Naive thymus-derived CD4-positive, alpha-beta T cell (primary cell): ENCODE measurements around the gene PLEKHA8. TPM values are rescaled to one million over a fixed set of nuclear protein-coding genes. Genes with fewer than 3 reads are reported as not detected.

Experiments used
- ATAC-seq: fragments of 150-1000 bp; cut with Tn5 transposase; 2 replicates; pipeline ENCODE4 v1.10.0; 2021; ENCODE audit warnings: mild to moderate bottlenecking, moderate library complexity
- CTCF ChIA-PET: fragments of 350-600 bp; sonication (Branson Sonifier 250); formaldehyde crosslinking; loops from one replicate; lab custom pipeline; 2021; ENCODE audit warnings: antibody characterized with exemption; lab: Charles Lee
- POLR2A ChIA-PET: fragments of 350-600 bp; sonication (Branson Sonifier 250); formaldehyde crosslinking; loops from one replicate; lab custom pipeline; 2021; ENCODE audit warnings: antibody characterized with exemption, inconsistent platforms; lab: Charles Lee
- DNase-seq, 9 donors: peaks; one replicate each; pipeline versions ENCODE4 v3.0.0 to v3.0.0-alpha.2; 2020 to 2022; ENCODE audit warnings: mixed read lengths in 1 of 9
- H3K27ac ChIP-seq: one replicate; pipeline ENCODE4 v1.7.0; 2013; ENCODE audit warnings: mild to moderate bottlenecking, low read depth, low read length, moderate library complexity
- H3K27me3 ChIP-seq, 2 donors: one replicate each; pipeline ENCODE4 v1.7.0; 2013; ENCODE audit warnings: low read length in 2 of 2, mild to moderate bottlenecking in 2 of 2, moderate library complexity in 2 of 2; ENCODE audit not compliant: control insufficient read depth in 2 of 2, insufficient read depth in 2 of 2
- H3K36me3 ChIP-seq, 3 experiments: 1 replicate in 2 of 3; 2 replicates in 1 of 3; pipeline ENCODE4 v1.7.0; 2013; ENCODE audit warnings: low read length in 3 of 3, mild to moderate bottlenecking in 3 of 3, moderate library complexity in 1 of 3; ENCODE audit not compliant: insufficient read depth in 3 of 3, control insufficient read depth in 2 of 3
- H3K4me1 ChIP-seq, 2 donors: one replicate each; pipeline ENCODE4 v1.7.0; 2013; ENCODE audit warnings: low read length in 2 of 2, mild to moderate bottlenecking in 2 of 2, moderate library complexity in 1 of 2; ENCODE audit not compliant: control insufficient read depth in 2 of 2, insufficient read depth in 2 of 2
- H3K4me3 ChIP-seq: 2 replicates; pipeline ENCODE4 v1.7.0; 2013; ENCODE audit warnings: mild to moderate bottlenecking, low read length
- H3K9me3 ChIP-seq, 3 experiments: 1 replicate in 2 of 3; 2 replicates in 1 of 3; pipeline ENCODE4 v1.7.0; 2013; ENCODE audit warnings: low read length in 3 of 3; ENCODE audit not compliant: control insufficient read depth in 2 of 3
- H3K27ac Mint-ChIP-seq, 9 donors: one replicate each; pipeline ENCODE4 v1.8.0; 2020 to 2022; ENCODE audit warnings: mixed read lengths in 9 of 9, mild to moderate bottlenecking in 8 of 9, moderate library complexity in 5 of 9, inconsistent platforms in 2 of 9
- H3K27me3 Mint-ChIP-seq, 5 donors: one replicate each; pipeline ENCODE4 v1.8.0; 2021 to 2022; ENCODE audit warnings: mixed read lengths in 5 of 5, mild to moderate bottlenecking in 1 of 5
- H3K36me3 Mint-ChIP-seq, 5 donors: one replicate each; pipeline ENCODE4 v1.8.0; 2020 to 2022; ENCODE audit warnings: mixed read lengths in 5 of 5, mild to moderate bottlenecking in 3 of 5, inconsistent platforms in 1 of 5
- H3K4me1 Mint-ChIP-seq, 7 donors: one replicate each; pipeline ENCODE4 v1.8.0; 2020 to 2022; ENCODE audit warnings: mixed read lengths in 7 of 7, mild to moderate bottlenecking in 3 of 7, inconsistent platforms in 1 of 7
- H3K4me3 Mint-ChIP-seq, 10 donors: one replicate each; pipeline ENCODE4 v1.8.0; 2020 to 2022; ENCODE audit warnings: mild to moderate bottlenecking in 10 of 10, mixed read lengths in 10 of 10, moderate library complexity in 6 of 10, inconsistent platforms in 2 of 10
- H3K9me3 Mint-ChIP-seq, 11 donors: one replicate each; pipeline ENCODE4 v1.8.0; 2020 to 2022; ENCODE audit warnings: mixed read lengths in 11 of 11, mild to moderate bottlenecking in 4 of 11, inconsistent platforms in 1 of 11, moderate library complexity in 1 of 11
- intact Hi-C, 2 donors: fragments of 100-400 bp; cut with micrococcal nuclease; formaldehyde crosslinking; loops; one replicate each; pipeline ENCODE4 v1.15.1; 2023
- polyA plus RNA-seq, 2 donors: library from polyadenylated mRNA; unstranded; fragments of 300-500 nt; fragmentation: Illumina TruSeq; gene quantifications; one replicate each; pipeline ENCODE4 v1.2.3, GENCODE V29; 2021
- total RNA-seq, 6 experiments: library from RNA in 5 of 6; stranded (reverse) in 5 of 6; gene quantifications; 1 replicate in 5 of 6; 2 replicates in 1 of 6; pipeline ENCODE4 v1.2.3 and lab custom pipeline; 2021 to 2026

Gene PLEKHA8
- total and polyA plus RNA-seq, 7 experiments from 2014 or later: 3.3 to 14.1 (median 8.4) TPM

DNA sequence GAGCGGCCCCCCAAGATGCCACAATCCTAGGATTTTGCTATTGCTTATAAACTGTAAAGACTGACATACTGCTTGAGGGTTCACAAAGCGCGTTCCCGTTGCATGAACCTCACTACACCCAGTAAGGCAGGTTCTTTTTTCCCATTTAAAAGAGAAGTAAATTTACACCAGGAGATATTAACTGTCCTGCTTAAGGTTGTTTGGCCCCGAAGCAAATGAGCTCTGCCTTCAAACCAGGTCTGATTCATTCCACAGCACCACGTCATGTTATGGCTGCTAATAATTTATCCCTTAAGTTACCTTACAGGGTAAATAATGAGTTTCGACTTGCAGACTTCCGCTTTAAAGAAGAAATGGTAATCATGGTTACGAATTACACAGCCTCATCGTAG is 1.2 kb upstream of the PLEKHA8 start:
- Histone ChIP-seq H3K4me1 (peaks cover 6 to 20% of the 10 kb centered on the region in 2 donors), H3K27ac (peak overlapping the region; percentile 69), H3K27me3 (no peaks in the 10 kb centered on the region), H3K36me3 (peaks cover 0 to 6% (median 0%) of the 10 kb centered on the region in 3 experiments), H3K9me3 (no peaks in the 10 kb centered on the region), H3K4me3 (peak overlapping the region; percentile 79)
- POLR2A ChIA-PET: interaction anchor here (0.6 to 2.2 kb wide), 5 partner anchors 108 to 257 kb away, joined by 3 to 7 read pairs (median 4); partner anchors contain the start of genes MTURN and ZNRF2
- DNase-seq (peak in 6 of 9 donors; percentile 25 to 59 (median 48)), ATAC-seq (peak; percentile 32)
- H3K9me3 Mint-ChIP-seq: no peaks in the 10 kb centered on the region
- intact Hi-C loops: loop anchor here (1.0 to 5.0 kb wide), 10 partner anchors 38 to 1696 kb away; partner anchors contain the start of genes MINDY4 (in 2 of the 2), NOD1 (in 2 of the 2), SCRN1 (in 2 of the 2) and MTURN (in 1 of the 2)
- CTCF ChIA-PET: interaction anchor here (0.7 to 1.4 kb wide), 2 partner anchors 35 to 43 kb away, joined by 3 to 8 read pairs; no protein-coding TSS in a partner anchor
- H3K4me3 Mint-ChIP-seq: peak overlapping the region in 6 of 10 donors; percentile 85 to 98 (median 89)
- peaks cover 0 to 5% (median 0%) of the 10 kb centered on the region in 5 donors for H3K36me3 Mint-ChIP-seq
- peaks cover 28 to 47% (median 40%) of the 10 kb centered on the region in 7 donors for H3K4me1 Mint-ChIP-seq
- peak overlapping the region; percentile 74 to 94 (median 88) for H3K27ac Mint-ChIP-seq
- H3K27me3 Mint-ChIP-seq: no peaks in the 10 kb centered on the region

- Histone ChIP-seq H3K4me3 (peak overlapping the region; percentile 79), H3K36me3 (peaks cover 0 to 6% (median 0%) of the 10 kb centered on the region in 3 experiments), H3K27me3 (no peaks in the 10 kb centered on the region), H3K27ac (peak overlapping the region; percentile 69), H3K9me3 (no peaks in the 10 kb centered on the region), H3K4me1 (peaks cover 6 to 20% of the 10 kb centered on the region in 2 donors)
- peak overlapping the region; percentile 74 to 94 (median 88) for H3K27ac Mint-ChIP-seq
- H3K4me1 Mint-ChIP-seq: peaks cover 26 to 43% (median 40%) of the 10 kb centered on the region in 7 donors
- DNase-seq (peak in 1 of 9 donors; percentile 8), ATAC-seq (no peak)
- no peaks in the 10 kb centered on the region for H3K27me3 Mint-ChIP-seq
- POLR2A ChIA-PET: interaction anchor here (0.9 to 2.2 kb wide), 6 partner anchors 9 to 450 kb away, joined by 3 to 10 read pairs (median 4); partner anchors contain the start of gene MTURN
- no peaks in the 10 kb centered on the region for H3K9me3 Mint-ChIP-seq
- peak overlapping the region in 6 of 10 donors; percentile 85 to 98 (median 89) for H3K4me3 Mint-ChIP-seq
- CTCF ChIA-PET: interaction anchor here (0.7 to 1.4 kb wide), 2 partner anchors 34 to 43 kb away, joined by 3 to 8 read pairs; no protein-coding TSS in a partner anchor
- peaks cover 0 to 5% (median 0%) of the 10 kb centered on the region in 5 donors for H3K36me3 Mint-ChIP-seq
- intact Hi-C loops: loop anchor here (1.0 to 5.0 kb wide), 14 partner anchors 35 to 1697 kb away; partner anchors contain the start of genes MINDY4 (in 2 of the 2), MTURN (in 2 of the 2), NOD1 (in 2 of the 2) and SCRN1 (in 2 of the 2)
Observed at GRCh38 chr7:30027740-30028215, 434 bp upstream of the PLEKHA8 start.

DNA sequence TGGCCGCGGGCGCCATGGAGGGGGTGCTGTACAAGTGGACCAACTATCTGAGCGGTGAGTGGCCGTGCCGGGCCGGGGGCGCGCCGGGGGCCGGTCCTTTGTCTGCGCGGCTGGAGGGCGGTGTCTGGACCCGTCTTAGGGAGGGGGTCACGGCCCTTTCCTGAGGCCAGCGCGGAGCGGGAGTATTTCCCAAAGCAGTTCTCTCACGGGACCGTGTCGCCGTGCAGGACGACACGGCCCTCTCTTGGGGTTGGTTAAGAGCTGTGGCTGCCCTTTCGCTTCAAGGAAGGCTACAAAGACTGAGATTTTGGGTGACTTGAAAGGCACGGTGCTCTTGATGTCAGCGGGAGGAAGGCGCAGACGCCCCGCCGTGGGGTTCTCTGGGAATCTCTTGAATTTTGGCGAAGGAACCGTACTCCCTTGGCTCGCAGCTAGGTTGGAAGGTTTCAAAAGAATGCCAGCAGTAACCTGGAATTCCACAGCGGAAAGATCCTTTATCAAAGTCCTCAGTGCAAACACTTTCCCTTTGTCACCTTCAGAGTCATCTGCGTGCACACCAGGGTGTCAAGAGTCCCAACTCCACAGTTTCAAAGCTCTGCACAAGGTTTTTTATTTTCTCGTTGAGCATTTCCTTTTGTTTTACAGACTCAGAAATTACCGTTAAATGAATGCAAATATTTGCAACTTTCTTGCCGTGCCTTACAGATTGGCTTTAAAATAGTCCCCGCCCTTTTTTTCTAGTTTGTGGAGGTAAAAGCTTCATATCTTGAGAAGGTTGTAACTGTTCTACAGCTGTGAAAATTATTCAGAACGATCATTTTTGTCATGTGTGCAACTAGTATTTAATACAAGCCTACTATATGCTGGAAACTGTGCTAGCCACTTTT is 780 bp downstream of the PLEKHA8 start:
- intact Hi-C loops: loop anchor here (1.0 to 5.0 kb wide), 9 partner anchors 33 to 743 kb away; partner anchors contain the start of genes GARS1 (in 1 of the 2), GGCT (in 1 of the 2), MINDY4 (in 1 of the 2) and MTURN (in 1 of the 2)
- no peaks in the 10 kb centered on the region for H3K9me3 ChIP-seq
- H3K27ac Mint-ChIP-seq: peak overlapping the region in 5 of 9 donors; percentile 51 to 90 (median 71)

GRCh38 chr7:30029696-30030095 is 1.5 kb downstream of the PLEKHA8 start:
- Histone ChIP-seq H3K27ac (peak overlapping the region; percentile 69), H3K9me3 (no peaks in the 10 kb centered on the region), H3K36me3 (peaks cover 0 to 6% (median 0%) of the 10 kb centered on the region in 3 experiments), H3K27me3 (no peaks in the 10 kb centered on the region), H3K4me1 (peaks cover 6 to 20% of the 10 kb centered on the region in 2 donors), H3K4me3 (peak overlapping the region; percentile 79)
- ChIA-PET CTCF (interaction anchor here (0.8 to 1.4 kb wide), 2 partner anchors 32 to 34 kb away, joined by 4 read pairs; no protein-coding TSS in a partner anchor), POLR2A (interaction anchor here (1.5 kb wide), 1 partner anchor 12 kb away, joined by 6 read pairs; no protein-coding TSS in a partner anchor)
- Mint-ChIP-seq H3K4me3 (no peak overlapping the region), H3K36me3 (peaks cover 0 to 5% (median 0%) of the 10 kb centered on the region in 5 donors), H3K4me1 (peaks cover 14 to 27% (median 24%) of the 10 kb centered on the region in 7 donors), H3K27ac (peak overlapping the region in 2 of 9 donors; percentile 51 to 90), H3K27me3 (no peaks in the 10 kb centered on the region), H3K9me3 (no peaks in the 10 kb centered on the region)
- ATAC-seq (no peak), DNase-seq (peak in 5 of 9 donors; percentile 7 to 18 (median 11))
- intact Hi-C loops: loop anchor here (1.0 to 5.0 kb wide), 6 partner anchors 33 to 743 kb away; partner anchors contain the start of genes MINDY4 (in 1 of the 2) and SCRN1 (in 1 of the 2)

More for the DNA sequence above, 780 bp downstream of the PLEKHA8 start:
- H3K27ac ChIP-seq: peak overlapping the region; percentile 69
- peaks cover 0 to 6% (median 0%) of the 10 kb centered on the region in 3 experiments for H3K36me3 ChIP-seq
- ATAC-seq (peak; percentile 3), DNase-seq (peak in 7 of 9 donors; percentile 33 to 53 (median 42))
- Mint-ChIP-seq H3K9me3 (no peaks in the 10 kb centered on the region), H3K4me1 (peaks cover 14 to 31% (median 29%) of the 10 kb centered on the region in 7 donors), H3K27me3 (no peaks in the 10 kb centered on the region), H3K36me3 (peaks cover 0 to 2% (median 0%) of the 10 kb centered on the region in 5 donors), H3K4me3 (no peak overlapping the region)
- POLR2A ChIA-PET: interaction anchor here (0.9 to 1.7 kb wide), 4 partner anchors 8 to 449 kb away, joined by 3 to 10 read pairs (median 4); no protein-coding TSS in a partner anchor
- peaks cover 6 to 20% of the 10 kb centered on the region in 2 donors for H3K4me1 ChIP-seq
- H3K4me3 ChIP-seq: peak overlapping the region; percentile 79
- CTCF ChIA-PET: interaction anchor here (0.8 kb wide), 1 partner anchor 33 kb away, joined by 4 read pairs; no protein-coding TSS in a partner anchor
- no peaks in the 10 kb centered on the region for H3K27me3 ChIP-seq

DNA sequence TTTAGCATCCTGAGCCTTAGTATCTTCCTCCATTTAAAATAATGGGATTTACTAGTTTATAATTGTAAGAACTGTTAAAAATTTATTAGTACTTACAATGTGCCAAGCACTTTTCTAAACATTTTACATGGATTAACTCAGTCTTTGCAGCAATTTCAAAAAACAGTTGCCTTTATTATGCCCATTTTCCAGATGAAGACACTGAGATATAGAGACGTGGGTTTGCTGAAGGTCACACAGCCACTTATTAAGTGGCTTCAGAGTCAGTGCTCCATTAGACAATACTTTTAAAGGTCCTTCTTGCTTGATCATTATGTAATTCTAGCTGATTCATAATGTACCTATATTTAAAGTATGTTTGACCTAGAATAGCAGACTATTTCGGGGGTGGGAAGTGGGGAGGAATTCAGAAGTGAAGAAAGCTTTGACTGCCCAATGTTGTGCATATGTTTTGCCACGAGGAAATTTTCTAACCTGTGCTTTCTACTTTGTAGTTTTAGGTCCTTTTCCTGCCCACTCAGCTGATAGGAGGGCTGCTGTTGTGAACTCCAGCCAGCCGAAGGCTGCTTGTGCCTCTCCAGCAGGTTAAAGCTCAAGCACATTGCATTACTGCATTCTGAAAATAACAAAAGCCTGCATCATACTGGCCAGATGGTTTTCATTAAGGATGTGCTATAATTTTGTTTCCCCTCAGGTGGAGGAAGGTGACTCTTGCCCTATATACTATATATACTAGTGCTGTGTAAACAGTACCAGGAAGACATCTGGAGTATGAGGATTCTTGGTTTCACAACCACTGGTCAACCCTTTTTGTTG is 4.3 kb downstream of the PLEKHA8 start:
- Mint-ChIP-seq H3K36me3 (peaks cover 0 to 5% (median 0%) of the 10 kb centered on the region in 5 donors), H3K27me3 (no peaks in the 10 kb centered on the region), H3K4me1 (peaks cover 4 to 12% (median 6%) of the 10 kb centered on the region in 7 donors), H3K27ac (no peak overlapping the region), H3K4me3 (no peak overlapping the region), H3K9me3 (no peaks in the 10 kb centered on the region)
- intact Hi-C loops: no loop called here
- ChIA-PET POLR2A (no interaction called here), CTCF (no interaction called here)
- Histone ChIP-seq H3K9me3 (no peaks in the 10 kb centered on the region), H3K36me3 (peaks cover 0 to 6% (median 0%) of the 10 kb centered on the region in 3 experiments), H3K4me1 (peaks cover 0 to 8% of the 10 kb centered on the region in 2 donors), H3K27me3 (no peaks in the 10 kb centered on the region), H3K27ac (no peak overlapping the region), H3K4me3 (no peak overlapping the region)
- ATAC-seq (no peak), DNase-seq (no peak)
